ENCODE results near the gene RNF133.

GRCh38 chr7:122658856-122659255 lies 40.1 kb downstream of the RNF133 start:
- TF ChIP-seq CTCF (IDR thresholded peaks at IDR 0.05) (no peak), EP300 (IDR thresholded peaks at IDR 0.05) (no peak), POLR2A (IDR thresholded peaks at IDR 0.05) (no peak)

Data from upper lobe of left lung (tissue), 4 donors.